Smooth muscle cell (in vitro differentiated cells): Measurements from ENCODE around the gene XIRP2. TPM values are rescaled to one million over a fixed set of nuclear protein-coding genes. Genes with fewer than 3 reads are reported as not detected.

Experiments used
- DNase-seq: peaks from one replicate; lab custom pipeline; 2025; ENCODE audit not compliant: unreplicated experiment; lab: John Stamatoyannopoulos, UW
- H2AFZ ChIP-seq: fragments of 200-600 bp; sonication (generic); 2 replicates; pipeline ENCODE4 v1.6.0; 2016; ENCODE audit warnings: antibody characterized with exemption, low read depth, mild to moderate bottlenecking
- H3F3A ChIP-seq: fragments of 200-600 bp; sonication (generic); 2 replicates; pipeline ENCODE4 v1.6.0; 2017; ENCODE audit warnings: antibody characterized with exemption, low read depth
- H3K27ac ChIP-seq: fragments of 200-600 bp; sonication (generic); 2 replicates; pipeline ENCODE4 v1.5.1; 2016; ENCODE audit warnings: low read depth, mild to moderate bottlenecking
- H3K27me3 ChIP-seq: fragments of 200-600 bp; sonication (generic); 2 replicates; pipeline ENCODE4 v1.6.1; 2016; ENCODE audit warnings: low read depth, mild to moderate bottlenecking
- H3K36me3 ChIP-seq: fragments of 200-600 bp; sonication (generic); 2 replicates; pipeline ENCODE4 v1.5.1; 2016; ENCODE audit warnings: low read depth
- H3K4me1 ChIP-seq: fragments of 200-600 bp; sonication (generic); 2 replicates; pipeline ENCODE4 v1.5.1; 2016; ENCODE audit warnings: low read depth
- H3K4me2 ChIP-seq: fragments of 200-600 bp; sonication (generic); 2 replicates; pipeline ENCODE4 v1.6.0; 2016; ENCODE audit warnings: mild to moderate bottlenecking
- H3K4me3 ChIP-seq: fragments of 200-600 bp; sonication (generic); 2 replicates; pipeline ENCODE4 v1.5.1; 2016; ENCODE audit warnings: mild to moderate bottlenecking
- H3K79me2 ChIP-seq: fragments of 200-600 bp; sonication (generic); 2 replicates; pipeline ENCODE4 v1.6.0; 2016; ENCODE audit warnings: low read depth, mild to moderate bottlenecking
- H3K9ac ChIP-seq: fragments of 200-600 bp; sonication (generic); 2 replicates; pipeline ENCODE4 v1.6.0; 2016; ENCODE audit warnings: low read depth
- H3K9me3 ChIP-seq: fragments of 200-600 bp; sonication (generic); replicated peaks from 2 replicates; pipeline ENCODE4 v1.5.1; 2016; ENCODE audit warnings: low read depth
- H4K20me1 ChIP-seq: fragments of 200-600 bp; sonication (generic); 2 replicates; pipeline ENCODE4 v1.6.0; 2016; ENCODE audit warnings: low read depth
- CTCF ChIP-seq: fragments of 200-600 bp; sonication (generic); IDR thresholded peaks from 2 replicates; pipeline ENCODE4 v1.5.1; 2017; ENCODE audit warnings: borderline replicate concordance, mild to moderate bottlenecking, antibody characterized with exemption; ENCODE audit not compliant: insufficient read depth, poor library complexity, severe bottlenecking
- WGBS: methylation state at CpG from one replicate; pipeline ENCODE4 v1.1.7; 2016; ENCODE audit warnings: low lambda C conversion rate; 5-methylcytosine and 5-hydroxymethylcytosine counted together
- polyA plus RNA-seq: library from polyadenylated mRNA; unstranded; fragments of >200 nt; fragmentation: Nextera tagmentation; extraction: Ambion mirVana; gene quantifications from 2 replicates; pipeline ENCODE4 v1.2.1, GENCODE V29; 2016
- total RNA-seq: library from RNA; depleted of rRNA; stranded (reverse); fragments of >200 nt; gene quantifications from 2 replicates; pipeline ENCODE4 v1.2.3, GENCODE V29; 2014

XIRP2 gene
- total and polyA plus RNA-seq, 2 experiments from 2014 or later: not detected

DNA sequence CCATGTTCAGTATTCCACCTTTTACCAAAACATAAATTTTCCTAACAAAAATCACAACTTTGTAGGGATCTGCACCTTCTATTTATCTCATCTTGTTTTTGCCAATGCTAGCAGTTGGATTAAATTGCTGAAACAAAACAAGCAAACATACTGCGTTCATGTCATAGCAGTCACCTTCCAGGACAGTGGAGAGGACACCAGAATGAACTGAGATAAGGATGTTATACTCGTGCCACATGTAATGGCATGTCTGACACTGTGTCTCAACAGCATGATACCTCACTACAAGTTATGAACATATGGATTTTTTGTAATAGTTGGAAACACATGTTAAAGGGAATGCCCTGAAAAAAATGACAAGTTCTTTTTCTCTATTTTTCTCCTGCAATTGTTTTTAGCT lies 245.3 kb downstream of the XIRP2 start:
- Histone ChIP-seq H3K9ac (no peak overlapping the region), H3K36me3 (no peaks in the 10 kb centered on the region), H4K20me1 (no peaks in the 10 kb centered on the region), H3K4me2 (no peak overlapping the region), H3K27ac (no peak overlapping the region), H3K9me3 (no peaks in the 10 kb centered on the region), H2AFZ (no peak overlapping the region), H3K4me3 (no peak overlapping the region), H3K4me1 (no peaks in the 10 kb centered on the region), H3K79me2 (no peaks in the 10 kb centered on the region), H3F3A (no peaks in the 10 kb centered on the region), H3K27me3 (no peaks in the 10 kb centered on the region)
- DNase-seq: no peak
- no peak for TF ChIP-seq CTCF
- WGBS: 89% methylated on average over 2 of the region's 2 CpGs

GRCh38 chr2:167134381-167135072 lies 246.2 kb downstream of the XIRP2 start:
- H3K4me1 ChIP-seq: no peaks in the 10 kb centered on the region
- no peaks in the 10 kb centered on the region for H3K79me2 ChIP-seq
- no peaks in the 10 kb centered on the region for H3F3A ChIP-seq
- H2AFZ ChIP-seq: no peak overlapping the region
- TF ChIP-seq CTCF: no peak
- H3K9ac ChIP-seq: no peak overlapping the region
- H3K27ac ChIP-seq: peak overlapping the region; percentile 25
- H4K20me1 ChIP-seq: no peaks in the 10 kb centered on the region
- no peak for DNase-seq
- no peaks in the 10 kb centered on the region for H3K27me3 ChIP-seq
- no peaks in the 10 kb centered on the region for H3K9me3 ChIP-seq
- H3K4me2 ChIP-seq: no peak overlapping the region
- H3K4me3 ChIP-seq: no peak overlapping the region
- no peaks in the 10 kb centered on the region for H3K36me3 ChIP-seq
- WGBS: 66% methylated on average over 6 of the region's 6 CpGs

DNA sequence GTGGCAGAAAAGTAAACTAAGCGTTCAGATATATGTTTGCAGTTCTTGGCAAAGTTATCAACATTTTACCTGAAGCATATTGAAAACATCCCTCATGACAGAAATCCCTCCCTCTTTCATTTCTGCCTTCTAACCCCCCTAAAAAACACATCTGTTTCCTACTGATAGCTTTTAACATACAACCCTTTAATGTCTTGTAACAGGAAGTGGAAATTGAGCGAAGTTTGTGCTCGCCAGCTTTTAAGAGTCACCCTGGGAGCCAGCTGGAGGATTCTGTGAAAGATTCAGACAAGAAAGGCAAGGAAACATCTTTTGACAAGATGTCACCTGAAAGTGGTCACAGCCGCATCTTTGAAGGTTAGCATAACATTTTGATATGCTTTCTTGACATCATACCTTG lies 247.4 kb downstream of the XIRP2 start:
- no peaks in the 10 kb centered on the region for H4K20me1 ChIP-seq
- DNase-seq: no peak
- H3K4me1 ChIP-seq: no peaks in the 10 kb centered on the region
- H3K79me2 ChIP-seq: no peaks in the 10 kb centered on the region
- 70% methylated on average over 4 of the region's 4 CpGs for WGBS
- no peaks in the 10 kb centered on the region for H3F3A ChIP-seq
- TF ChIP-seq CTCF: no peak
- H3K36me3 ChIP-seq: no peaks in the 10 kb centered on the region
- no peaks in the 10 kb centered on the region for H3K27me3 ChIP-seq
- H3K4me3 ChIP-seq: no peak overlapping the region
- H2AFZ ChIP-seq: no peak overlapping the region
- H3K9ac ChIP-seq: no peak overlapping the region
- H3K9me3 ChIP-seq: no peaks in the 10 kb centered on the region
- H3K4me2 ChIP-seq: no peak overlapping the region
- no peak overlapping the region for H3K27ac ChIP-seq
